Measurements from ENCODE around the gene DTX3.
"Not testable (repeated sequence)": the region's sequence is repeated elsewhere in the genome, so short reads cannot be mapped to it uniquely, and the experiment has no call there.

GRCh38 chr12:57561117-57561516 lies 43.5 kb upstream of the DTX3 start:
- TF ChIP-seq POLR2A, CTCF, POLR2AphosphoS5 (IDR thresholded peaks at IDR 0.05): not testable (repeated sequence)
